Measurements from ENCODE around the gene PREPL.

The PREPL gene

DNA sequence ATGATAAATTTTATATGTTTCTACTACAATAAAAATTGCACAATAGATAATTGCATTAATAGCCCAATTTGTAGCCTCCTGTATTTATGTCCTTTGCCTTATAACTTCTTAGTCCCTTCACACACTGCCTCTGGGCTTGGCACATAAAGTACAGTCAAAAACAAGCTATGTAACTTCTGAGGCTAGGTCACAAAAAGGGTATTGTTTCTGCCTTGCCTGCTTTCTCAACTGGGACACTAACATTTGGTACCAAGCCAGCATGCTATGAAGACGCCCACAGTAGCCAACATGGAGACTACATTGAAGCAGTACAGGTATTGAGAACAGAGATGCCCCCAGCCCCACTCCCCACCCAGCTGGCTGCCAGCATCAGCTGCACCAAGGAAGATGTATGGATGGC lies 91.5 kb downstream of the PREPL start:
- Histone ChIP-seq H3K4me1 (ENCODE audit: control insufficient read depth, insufficient read depth, low read length) (peaks cover 3% of the 10 kb centered on the region; the same call in 1 of the 2 replicates), H3K4me3 (ENCODE audit: low read depth, low read length) (no peak overlapping the region), H3K9me3 (ENCODE audit: control insufficient read depth, insufficient read depth, low read depth, low read length) (no peaks in the 10 kb centered on the region), H3K36me3 (ENCODE audit: control insufficient read depth in 2 of 2, insufficient read depth in 1 of 2, low read length in 2 of 2) (no peaks in the 10 kb centered on the region), H3K27ac (ENCODE audit: extremely low read depth, low read depth, low read length) (no peak overlapping the region)
- ChIA-PET CTCF (interaction anchor here (1.0 kb wide), 1 partner anchor 43 kb away, joined by 4 read pairs; no protein-coding TSS in a partner anchor), POLR2A (no interaction called here)
- TF ChIP-seq, protein P1, sequence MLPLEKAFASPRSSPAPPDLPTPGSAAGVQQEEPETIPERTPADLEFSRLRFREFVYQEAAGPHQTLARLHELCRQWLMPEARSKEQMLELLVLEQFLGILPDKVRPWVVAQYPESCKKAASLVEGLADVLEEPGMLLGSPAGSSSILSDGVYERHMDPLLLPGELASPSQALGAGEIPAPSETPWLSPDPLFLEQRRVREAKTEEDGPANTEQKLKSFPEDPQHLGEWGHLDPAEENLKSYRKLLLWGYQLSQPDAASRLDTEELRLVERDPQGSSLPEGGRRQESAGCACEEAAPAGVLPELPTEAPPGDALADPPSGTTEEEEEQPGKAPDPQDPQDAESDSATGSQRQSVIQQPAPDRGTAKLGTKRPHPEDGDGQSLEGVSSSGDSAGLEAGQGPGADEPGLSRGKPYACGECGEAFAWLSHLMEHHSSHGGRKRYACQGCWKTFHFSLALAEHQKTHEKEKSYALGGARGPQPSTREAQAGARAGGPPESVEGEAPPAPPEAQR (tag by site-specific recombination; IDR thresholded peaks at IDR 0.05) = no peak
- TF ChIP-seq ZBTB48 (tag by site-specific recombination; IDR thresholded peaks at IDR 0.05) = no peak
- TF ChIP-seq ZFP3 (tag by site-specific recombination; IDR thresholded peaks at IDR 0.05; ENCODE audit: low read depth) = no peak
- TF ChIP-seq ZNF670 (tag by site-specific recombination; IDR thresholded peaks at IDR 0.05; ENCODE audit: low read depth) = no peak
- TF ChIP-seq PRDM1 (tag by site-specific recombination; IDR thresholded peaks at IDR 0.05) = no peak
- TF ChIP-seq ZSCAN5A (tag by site-specific recombination; IDR thresholded peaks at IDR 0.05) = no peak
- no peak for TF ChIP-seq ZNF837 (tag by site-specific recombination; IDR thresholded peaks at IDR 0.05)
- TF ChIP-seq ZNF133 (tag by site-specific recombination; IDR thresholded peaks at IDR 0.05) = no peak
- TF ChIP-seq ZNF521 (tag by site-specific recombination; IDR thresholded peaks at IDR 0.05) = no peak
- no peak for TF ChIP-seq ZNF645 (tag by site-specific recombination; IDR thresholded peaks at IDR 0.05)
- TF ChIP-seq TCF7L2 (IDR thresholded peaks at IDR 0.05; ENCODE audit: borderline replicate concordance, low read depth, low read length) = no peak
- no peak for TF ChIP-seq ZNF221 (tag by site-specific recombination; IDR thresholded peaks at IDR 0.05; ENCODE audit: borderline replicate concordance)
- TF ChIP-seq ZNF354C (tag by site-specific recombination; IDR thresholded peaks at IDR 0.05; ENCODE audit: borderline replicate concordance, low read depth) = no peak

GRCh38 chr2:44267796-44268648 lies 93.3 kb downstream of the PREPL start:
- Histone ChIP-seq H3K27ac (ENCODE audit: extremely low read depth, low read depth, low read length) (no peak overlapping the region), H3K36me3 (ENCODE audit: control insufficient read depth in 2 of 2, insufficient read depth in 1 of 2, low read length in 2 of 2) (no peaks in the 10 kb centered on the region), H3K4me1 (ENCODE audit: control insufficient read depth, insufficient read depth, low read length) (peaks cover 3% of the 10 kb centered on the region; the same call in 1 of the 2 replicates), H3K9me3 (ENCODE audit: control insufficient read depth, insufficient read depth, low read depth, low read length) (no peaks in the 10 kb centered on the region), H3K4me3 (ENCODE audit: low read depth, low read length) (no peak overlapping the region)
- ChIA-PET CTCF (interaction anchor here (0.6 to 1.3 kb wide), 5 partner anchors 16 to 515 kb away, joined by 3 to 7 read pairs (median 4); no protein-coding TSS in a partner anchor), POLR2A (interaction anchor here (0.5 kb wide), 1 partner anchor 1299 kb away, joined by 4 read pairs; no protein-coding TSS in a partner anchor)
- TF ChIP-seq ZNF146 (tag by site-specific recombination; IDR thresholded peaks at IDR 0.05) (no peak), ZNF600 (tag by site-specific recombination; IDR thresholded peaks at IDR 0.05) (no peak), ZNF747 (tag by site-specific recombination; IDR thresholded peaks at IDR 0.05) (no peak), IKZF3 (tag by site-specific recombination; IDR thresholded peaks at IDR 0.05) (no peak), TCF7L2 (IDR thresholded peaks at IDR 0.05; ENCODE audit: borderline replicate concordance, low read depth, low read length) (no peak), ZBTB17 (tag by site-specific recombination; IDR thresholded peaks at IDR 0.05) (peak; percentile 73), ZNF488 (tag by site-specific recombination; IDR thresholded peaks at IDR 0.05) (no peak), ZNF585B (tag by site-specific recombination; IDR thresholded peaks at IDR 0.05) (no peak), ZNF19 (tag by site-specific recombination; IDR thresholded peaks at IDR 0.05; ENCODE audit: low read depth) (no peak), ZNF350 (tag by site-specific recombination; IDR thresholded peaks at IDR 0.05) (no peak), ZNF211 (tag by site-specific recombination; IDR thresholded peaks at IDR 0.05; ENCODE audit: low read depth) (no peak), GLIS2 (tag by site-specific recombination; IDR thresholded peaks at IDR 0.05) (no peak)
- TF ChIP-seq, protein P2, sequence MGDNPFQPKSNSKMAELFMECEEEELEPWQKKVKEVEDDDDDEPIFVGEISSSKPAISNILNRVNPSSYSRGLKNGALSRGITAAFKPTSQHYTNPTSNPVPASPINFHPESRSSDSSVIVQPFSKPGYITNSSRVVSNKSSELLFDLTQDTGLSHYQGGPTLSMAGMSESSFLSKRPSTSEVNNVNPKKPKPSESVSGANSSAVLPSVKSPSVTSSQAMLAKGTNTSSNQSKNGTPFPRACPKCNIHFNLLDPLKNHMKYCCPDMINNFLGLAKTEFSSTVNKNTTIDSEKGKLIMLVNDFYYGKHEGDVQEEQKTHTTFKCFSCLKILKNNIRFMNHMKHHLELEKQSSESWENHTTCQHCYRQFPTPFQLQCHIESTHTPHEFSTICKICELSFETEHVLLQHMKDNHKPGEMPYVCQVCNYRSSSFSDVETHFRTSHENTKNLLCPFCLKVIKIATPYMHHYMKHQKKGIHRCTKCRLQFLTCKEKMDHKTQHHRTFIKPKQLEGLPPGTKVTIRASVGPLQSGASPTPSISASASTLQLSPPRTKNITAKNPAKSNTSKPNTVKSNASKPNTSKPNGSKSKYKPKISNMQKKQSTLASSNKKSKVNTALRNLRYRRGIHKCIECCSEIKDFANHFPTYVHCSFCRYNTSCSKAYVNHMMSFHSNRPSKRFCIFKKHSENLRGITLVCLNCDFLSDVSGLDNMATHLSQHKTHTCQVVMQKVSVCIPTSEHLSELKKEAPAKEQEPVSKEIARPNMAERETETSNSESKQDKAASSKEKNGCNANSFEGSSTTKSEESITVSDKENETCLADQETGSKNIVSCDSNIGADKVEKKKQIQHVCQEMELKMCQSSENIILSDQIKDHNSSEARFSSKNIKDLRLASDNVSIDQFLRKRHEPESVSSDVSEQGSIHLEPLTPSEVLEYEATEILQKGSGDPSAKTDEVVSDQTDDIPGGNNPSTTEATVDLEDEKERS (tag by site-specific recombination; IDR thresholded peaks at IDR 0.05) = no peak
